Neural crest cell (in vitro differentiated cells): ENCODE data around the gene NTRK1. TPM values are rescaled to one million over a fixed set of nuclear protein-coding genes. Genes with fewer than 3 reads are reported as not detected.

ENCODE experiments used
- DNase-seq: peaks from one replicate; pipeline ENCODE4 v3.0.0; 2021; ENCODE audit warnings: low read depth, mixed read lengths, low spot score
- H3K27ac Mint-ChIP-seq: one replicate; pipeline ENCODE4 v1.8.0; 2021; ENCODE audit warnings: mild to moderate bottlenecking, mixed read lengths; ENCODE audit not compliant: unreplicated experiment
- H3K27me3 Mint-ChIP-seq: 2 replicates; pipeline ENCODE4 v1.8.0; 2021; ENCODE audit warnings: low read depth, mild to moderate bottlenecking, mixed read lengths
- H3K36me3 Mint-ChIP-seq: 2 replicates; pipeline ENCODE4 v1.8.0; 2021; ENCODE audit warnings: low read depth, mild to moderate bottlenecking, mixed read lengths
- H3K4me1 Mint-ChIP-seq: 2 replicates; pipeline ENCODE4 v1.8.0; 2021; ENCODE audit warnings: mixed read lengths
- H3K4me3 Mint-ChIP-seq: one replicate; pipeline ENCODE4 v1.8.0; 2021; ENCODE audit warnings: mild to moderate bottlenecking, mixed read lengths
- H3K9me3 Mint-ChIP-seq: 2 replicates; pipeline ENCODE4 v1.8.0; 2021; ENCODE audit warnings: mixed read lengths
- CTCF ChIP-seq: fragments of 200-600 bp; sonication (generic); conservative IDR thresholded peaks from 2 replicates; pipeline ENCODE4 v1.5.0; 2021; ENCODE audit warnings: antibody characterized with exemption, mild to moderate bottlenecking
- total RNA-seq: library from RNA; stranded (reverse); gene quantifications from 2 replicates; pipeline ENCODE4 v1.2.1, GENCODE V29; 2021

Gene NTRK1
- total RNA-seq, 1 donor from 2014 or later = 0.21 TPM

DNA sequence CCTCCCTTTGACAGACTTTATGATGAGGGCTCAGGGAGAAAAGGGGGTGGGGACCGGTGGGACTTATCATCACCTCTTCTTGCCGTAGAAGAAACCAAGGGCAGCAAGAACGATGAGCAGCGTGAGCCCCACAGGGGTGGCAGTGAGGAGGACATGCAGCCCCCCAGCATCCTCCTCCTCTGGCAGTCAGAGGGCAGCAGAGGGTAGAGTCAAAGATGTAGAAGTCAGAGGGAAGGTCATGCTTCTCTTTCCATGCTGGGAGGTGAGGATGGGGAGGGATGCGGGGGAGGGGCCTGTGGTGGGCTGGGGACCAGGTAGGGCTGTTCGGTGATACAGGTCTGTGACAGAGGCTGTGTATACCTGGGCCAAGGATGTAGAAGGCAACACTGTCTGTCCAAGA lies 16.6 kb upstream of the NTRK1 start:
- no peak overlapping the region for H3K27ac Mint-ChIP-seq
- H3K27me3 Mint-ChIP-seq = peaks cover 76% of the 10 kb centered on the region
- DNase-seq = no peak
- TF ChIP-seq CTCF = no peak
- H3K4me1 Mint-ChIP-seq = peaks cover 6% of the 10 kb centered on the region
- H3K9me3 Mint-ChIP-seq = peaks cover 6% of the 10 kb centered on the region
- H3K4me3 Mint-ChIP-seq = no peak overlapping the region
- H3K36me3 Mint-ChIP-seq = no peaks in the 10 kb centered on the region

DNA sequence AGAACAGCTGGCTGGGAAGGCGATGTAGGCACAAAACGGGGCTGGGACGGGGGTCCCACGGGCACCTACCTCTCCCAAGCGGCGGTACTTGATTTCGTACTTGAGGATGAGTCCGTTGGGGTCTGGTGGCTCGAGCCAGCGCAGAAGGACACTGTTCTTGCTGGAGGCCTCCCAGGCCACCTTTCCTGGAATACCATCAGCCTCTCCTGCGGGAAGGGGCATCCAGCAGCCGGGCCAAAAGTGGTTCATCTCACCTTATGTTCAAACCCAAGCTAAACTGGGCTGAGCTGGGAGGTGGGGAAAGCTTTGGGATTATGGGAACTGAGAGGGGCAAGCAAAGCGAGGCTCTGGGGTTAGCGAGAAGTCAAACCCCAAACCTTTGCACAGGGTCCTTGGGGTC lies 16.0 kb upstream of the NTRK1 start:
- Mint-ChIP-seq H3K36me3 (no peaks in the 10 kb centered on the region), H3K4me3 (no peak overlapping the region), H3K4me1 (peaks cover 4% of the 10 kb centered on the region), H3K27ac (no peak overlapping the region), H3K27me3 (peaks cover 79% of the 10 kb centered on the region), H3K9me3 (peaks cover 6% of the 10 kb centered on the region)
- TF ChIP-seq CTCF = no peak
- no peak for DNase-seq

- no peak overlapping the region for H3K27ac Mint-ChIP-seq
- peaks cover 6% of the 10 kb centered on the region for H3K9me3 Mint-ChIP-seq
- no peak for TF ChIP-seq CTCF
- H3K4me3 Mint-ChIP-seq = no peak overlapping the region
- no peak for DNase-seq
- H3K4me1 Mint-ChIP-seq = no peaks in the 10 kb centered on the region
- H3K36me3 Mint-ChIP-seq = no peaks in the 10 kb centered on the region
- peaks cover 83% of the 10 kb centered on the region for H3K27me3 Mint-ChIP-seq
Observed at GRCh38 chr1:156845055-156845952, 15.4 kb upstream of the NTRK1 start.

DNA sequence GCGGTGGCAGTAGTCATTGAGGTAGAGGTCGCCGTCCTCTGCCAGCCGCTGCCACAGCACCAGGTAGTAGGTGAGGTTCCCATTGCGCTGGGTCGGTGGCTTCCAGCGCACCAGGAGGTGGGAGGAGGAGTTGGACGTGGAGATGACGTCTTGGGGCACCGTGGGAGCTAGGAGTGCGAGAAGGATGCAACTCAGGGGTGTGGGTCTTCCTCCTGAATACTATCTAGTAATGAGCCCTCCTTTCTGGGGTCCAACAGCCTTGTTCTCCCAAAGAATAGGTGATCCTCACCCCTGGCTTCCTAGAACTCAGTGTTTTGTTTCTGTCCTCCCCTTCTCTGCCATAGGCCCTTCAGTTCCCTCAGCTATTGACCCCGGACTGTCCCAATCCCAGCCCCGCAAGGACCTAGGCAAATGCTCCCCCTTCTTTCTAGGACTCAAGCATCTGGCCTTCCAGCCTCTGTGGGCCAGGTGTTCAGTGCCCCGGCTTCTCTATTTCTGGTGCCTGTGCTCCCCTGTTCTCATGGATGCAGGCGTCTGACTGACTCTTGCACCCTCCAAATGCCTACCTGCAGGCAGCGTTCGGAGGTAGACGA lies 14.6 kb upstream of the NTRK1 start:
- no peak overlapping the region for H3K4me3 Mint-ChIP-seq
- no peak overlapping the region for H3K27ac Mint-ChIP-seq
- no peaks in the 10 kb centered on the region for H3K36me3 Mint-ChIP-seq
- H3K27me3 Mint-ChIP-seq = peaks cover 90% of the 10 kb centered on the region
- no peaks in the 10 kb centered on the region for H3K4me1 Mint-ChIP-seq
- DNase-seq = no peak
- no peak for TF ChIP-seq CTCF
- peaks cover 6% of the 10 kb centered on the region for H3K9me3 Mint-ChIP-seq

DNA sequence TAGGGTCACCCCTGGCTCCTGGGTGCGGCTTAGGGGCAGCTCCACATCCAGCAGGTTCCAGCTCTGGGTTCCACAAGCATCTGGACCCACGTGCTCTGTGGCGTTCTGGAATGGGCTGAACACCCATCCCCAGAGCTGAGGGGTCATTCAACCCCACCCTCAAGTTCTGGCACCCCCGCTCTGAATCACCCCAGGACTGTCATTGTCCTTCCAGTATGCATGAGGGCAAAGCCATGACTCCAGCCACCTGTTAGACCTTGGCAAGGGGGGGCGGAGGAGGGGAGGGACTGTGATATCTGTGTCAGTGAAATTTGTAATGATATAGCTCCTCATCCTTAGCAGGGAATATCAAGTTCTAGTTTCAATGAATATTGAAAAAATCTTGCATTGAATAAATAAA lies 14.0 kb upstream of the NTRK1 start:
- no peak overlapping the region for H3K4me3 Mint-ChIP-seq

More for the DNA sequence above, 14.0 kb upstream of the NTRK1 start:
- DNase-seq = no peak
- H3K36me3 Mint-ChIP-seq = no peaks in the 10 kb centered on the region
- H3K9me3 Mint-ChIP-seq = peaks cover 6% of the 10 kb centered on the region
- H3K27me3 Mint-ChIP-seq = peaks cover 96% of the 10 kb centered on the region
- TF ChIP-seq CTCF = no peak
- no peak overlapping the region for H3K27ac Mint-ChIP-seq
- no peaks in the 10 kb centered on the region for H3K4me1 Mint-ChIP-seq
